Measurements from ENCODE around the gene LMTK3. TPM values are rescaled to one million over a fixed set of nuclear protein-coding genes. Genes with fewer than 3 reads are reported as not detected.

The LMTK3 gene
- total and polyA plus RNA-seq, 9 of the 15 experiments (the other 6 are each of a cell fraction or from before 2014, with no cell fraction given) = 0.35 to 12.3 (median 2.0) TPM; not detected in 2

DNA sequence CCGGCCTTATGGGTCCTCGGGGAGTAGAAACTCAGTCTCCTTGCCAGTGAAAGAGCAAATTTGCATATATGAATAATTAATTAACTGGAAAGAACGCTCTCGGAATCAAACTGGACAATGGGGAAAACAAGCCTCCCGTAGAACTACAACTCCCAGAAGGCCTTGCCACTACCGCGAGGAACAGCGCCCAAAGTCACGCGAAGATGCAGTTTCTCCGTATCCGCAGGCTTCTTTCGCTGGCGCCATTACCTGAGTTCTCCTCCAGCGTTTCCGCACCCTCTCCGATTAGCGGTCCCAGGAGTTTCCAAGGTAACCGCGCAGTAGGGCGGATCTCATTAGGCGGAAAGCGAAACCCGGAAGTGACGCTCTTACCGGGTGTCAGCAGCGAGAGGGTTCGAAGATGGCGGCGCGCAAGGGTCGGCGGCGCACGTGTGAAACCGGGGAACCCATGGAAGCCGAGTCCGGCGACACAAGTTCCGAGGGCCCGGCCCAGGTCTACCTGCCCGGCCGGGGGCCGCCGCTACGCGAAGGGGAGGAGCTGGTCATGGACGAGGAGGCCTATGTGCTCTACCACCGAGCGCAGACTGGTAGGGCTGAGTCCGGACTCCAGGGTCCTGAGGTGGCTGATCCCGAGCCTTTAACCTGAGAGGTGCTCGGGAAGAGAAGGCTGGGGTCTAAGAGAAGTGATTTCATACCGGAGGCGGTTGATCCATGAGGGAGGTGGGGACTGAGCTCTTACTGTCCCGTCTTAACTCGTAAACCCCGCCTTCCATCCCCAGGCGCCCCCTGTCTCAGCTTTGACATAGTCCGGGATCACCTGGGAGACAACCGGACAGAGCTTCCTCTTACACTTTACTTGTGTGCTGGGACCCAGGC is 65.8 kb downstream of the LMTK3 start, which contains the start of gene GRWD1 (continued):
- TF ChIP-seq CCNT2 (IDR thresholded peaks at IDR 0.05; ENCODE audit: borderline replicate concordance, extremely low read depth, insufficient read length, low read depth, low read length) (peak; percentile 41), KLF1 (tag; IDR thresholded peaks at IDR 0.05) (peak; percentile 60; the same call in 1 of the 2 replicates), NFIX (CRISPR knock-in tag; IDR thresholded peaks at IDR 0.05; ENCODE audit: low read depth) (no peak), ZNF197 (CRISPR knock-in tag; IDR thresholded peaks at IDR 0.05; ENCODE audit: low read depth) (no peak), C11orf30 (IDR thresholded peaks at IDR 0.05; ENCODE audit: low read depth) (peak; percentile 97), SPI1 (IDR thresholded peaks at IDR 0.05; ENCODE audit: borderline replicate concordance, low read depth, low read length) (peak; percentile 18; the same call in 1 of the 2 replicates), ASH1L (IDR thresholded peaks at IDR 0.05; ENCODE audit: borderline replicate concordance, low read depth, partially characterized antibody) (peak; percentile 70), HDGF (IDR thresholded peaks at IDR 0.05) (no peak), FIP1L1 (IDR thresholded peaks at IDR 0.05; ENCODE audit: low read depth, low read length, poor library complexity, severe bottlenecking) (peak; percentile 81), NONO (IDR thresholded peaks at IDR 0.05; ENCODE audit: low read depth in 2 of 2, low read length in 1 of 2) (no peak), ZNF12 (CRISPR knock-in tag; IDR thresholded peaks at IDR 0.05) (0 out of 2 replicates have a peak, but pooled peaks have one; percentile 66), GTF2F1 (IDR thresholded peaks at IDR 0.05; ENCODE audit: low read depth, low read length) (0 out of 2 replicates have a peak, but pooled peaks have one; percentile 31), L3MBTL2 (IDR thresholded peaks at IDR 0.05) (peak; percentile 86), CBX3 (IDR thresholded peaks at IDR 0.05; ENCODE audit: borderline replicate concordance in 1 of 2, low read length in 2 of 2) (no peak; a peak in 1 of 3 replicates), BRF1 (IDR thresholded peaks at IDR 0.05; ENCODE audit: borderline replicate concordance, extremely low read depth, insufficient read length) (no peak), YY1 (IDR thresholded peaks at IDR 0.05; ENCODE audit: borderline replicate concordance in 1 of 3, control insufficient read depth in 1 of 3, extremely low read depth in 1 of 3, insufficient read depth in 3 of 3, insufficient read length in 1 of 3, insufficient replicate concordance in 2 of 3, low read depth in 1 of 3, low read length in 2 of 3) (peak; percentile 92 to 97 (median 97)), MAFK (IDR thresholded peaks at IDR 0.05; ENCODE audit: low read length) (no peak), GABPB2 (CRISPR knock-in tag; conservative IDR thresholded peaks at IDR 0.05) (no peak)
- TF ChIP-seq, protein P1, sequence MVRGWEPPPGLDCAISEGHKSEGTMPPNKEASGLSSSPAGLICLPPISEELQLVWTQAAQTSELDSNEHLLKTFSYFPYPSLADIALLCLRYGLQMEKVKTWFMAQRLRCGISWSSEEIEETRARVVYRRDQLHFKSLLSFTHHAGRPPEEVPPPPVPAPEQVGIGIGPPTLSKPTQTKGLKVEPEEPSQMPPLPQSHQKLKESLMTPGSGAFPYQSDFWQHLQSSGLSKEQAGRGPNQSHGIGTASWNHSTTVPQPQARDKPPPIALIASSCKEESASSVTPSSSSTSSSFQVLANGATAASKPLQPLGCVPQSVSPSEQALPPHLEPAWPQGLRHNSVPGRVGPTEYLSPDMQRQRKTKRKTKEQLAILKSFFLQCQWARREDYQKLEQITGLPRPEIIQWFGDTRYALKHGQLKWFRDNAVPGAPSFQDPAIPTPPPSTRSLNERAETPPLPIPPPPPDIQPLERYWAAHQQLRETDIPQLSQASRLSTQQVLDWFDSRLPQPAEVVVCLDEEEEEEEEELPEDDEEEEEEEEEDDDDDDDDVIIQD (CRISPR knock-in tag; IDR thresholded peaks at IDR 0.05) = no peak
- TF ChIP-seq, protein P2, sequence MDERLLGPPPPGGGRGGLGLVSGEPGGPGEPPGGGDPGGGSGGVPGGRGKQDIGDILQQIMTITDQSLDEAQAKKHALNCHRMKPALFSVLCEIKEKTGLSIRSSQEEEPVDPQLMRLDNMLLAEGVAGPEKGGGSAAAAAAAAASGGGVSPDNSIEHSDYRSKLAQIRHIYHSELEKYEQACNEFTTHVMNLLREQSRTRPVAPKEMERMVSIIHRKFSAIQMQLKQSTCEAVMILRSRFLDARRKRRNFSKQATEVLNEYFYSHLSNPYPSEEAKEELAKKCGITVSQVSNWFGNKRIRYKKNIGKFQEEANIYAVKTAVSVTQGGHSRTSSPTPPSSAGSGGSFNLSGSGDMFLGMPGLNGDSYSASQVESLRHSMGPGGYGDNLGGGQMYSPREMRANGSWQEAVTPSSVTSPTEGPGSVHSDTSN (CRISPR knock-in tag; IDR thresholded peaks at IDR 0.05; ENCODE audit: low read depth) = no peak
- TF ChIP-seq, protein P2 (tag; conservative IDR thresholded peaks at IDR 0.05; ENCODE audit: low read depth) = no peak
- TF ChIP-seq, protein P3, sequence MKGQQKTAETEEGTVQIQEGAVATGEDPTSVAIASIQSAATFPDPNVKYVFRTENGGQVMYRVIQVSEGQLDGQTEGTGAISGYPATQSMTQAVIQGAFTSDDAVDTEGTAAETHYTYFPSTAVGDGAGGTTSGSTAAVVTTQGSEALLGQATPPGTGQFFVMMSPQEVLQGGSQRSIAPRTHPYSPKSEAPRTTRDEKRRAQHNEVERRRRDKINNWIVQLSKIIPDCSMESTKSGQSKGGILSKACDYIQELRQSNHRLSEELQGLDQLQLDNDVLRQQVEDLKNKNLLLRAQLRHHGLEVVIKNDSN (CRISPR knock-in tag; IDR thresholded peaks at IDR 0.05) = peak; percentile 21; the same call in 1 of the 2 replicates
